ENCODE results near the gene BLMH. TPM values are rescaled to one million over a fixed set of nuclear protein-coding genes. Genes with fewer than 3 reads are reported as not detected.

The BLMH gene
- total RNA-seq, 2 donors from 2014 or later = 84.7 to 92.0 TPM

DNA sequence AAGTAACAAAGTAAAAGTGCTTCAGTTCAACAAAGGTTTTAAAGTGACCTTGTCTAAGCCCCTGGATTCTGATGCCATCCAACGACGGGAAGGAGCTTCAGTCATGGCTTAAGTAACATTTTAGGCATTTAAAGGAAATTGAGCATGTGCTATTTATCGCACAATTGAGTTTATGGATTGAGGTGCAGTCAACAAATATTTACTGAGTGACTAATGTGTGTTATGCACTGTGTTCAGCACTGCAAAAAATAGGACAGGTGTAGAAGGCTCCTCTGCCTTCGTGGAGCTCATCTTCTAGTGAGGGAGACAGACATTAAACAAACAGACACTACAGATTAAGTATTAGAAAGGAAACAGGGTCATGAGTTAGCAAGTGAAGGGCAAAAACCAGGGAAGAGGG lies 29.6 kb upstream of the BLMH start:
- Histone ChIP-seq H3K4me1 (ENCODE audit: control insufficient read depth, insufficient read depth, low read length) (no peaks in the 10 kb centered on the region), H3K36me3 (ENCODE audit: control insufficient read depth, insufficient read depth, low read length) (no peaks in the 10 kb centered on the region), H3K9ac (ENCODE audit: extremely low read depth, low read length, poor library complexity, severe bottlenecking) (no peak overlapping the region), H3K9me3 (ENCODE audit: control insufficient read depth, low read length) (no peaks in the 10 kb centered on the region), H3K4me3 (ENCODE audit: low read length) (no peak overlapping the region), H3K27me3 (ENCODE audit: control insufficient read depth, insufficient read depth, low read length, poor library complexity, severe bottlenecking) (no peaks in the 10 kb centered on the region), H3K27ac (ENCODE audit: low read depth, low read length) (no peak overlapping the region)
- H3K4me3 Mint-ChIP-seq = no peak overlapping the region
- DNase-seq = no peak
- WGBS, 2 experiments (ENCODE audit: insufficient coverage in 1 of 2, insufficient read length in 1 of 2) = 91 to 95% methylated on average over 3 of the region's 4 CpGs
- no peak overlapping the region for H3K27ac Mint-ChIP-seq
- no peak for TF ChIP-seq CTCF (conservative IDR thresholded peaks at IDR 0.05)
- no peaks in the 10 kb centered on the region for H3K4me1 Mint-ChIP-seq
- H3K36me3 Mint-ChIP-seq (ENCODE audit: low read depth) = no peaks in the 10 kb centered on the region
- no peaks in the 10 kb centered on the region for H3K9me3 Mint-ChIP-seq
- no peaks in the 10 kb centered on the region for H3K27me3 Mint-ChIP-seq (ENCODE audit: insufficient read depth)

GRCh38 chr17:30318155-30318554 lies 26.4 kb upstream of the BLMH start:
- WGBS, 2 experiments (ENCODE audit: insufficient coverage in 1 of 2, insufficient read length in 1 of 2) = 87 to 100% methylated on average over 2 to 3 of the region's 3 CpGs

GRCh38 chr17:30316736-30317135 lies 25.0 kb upstream of the BLMH start:
- no peaks in the 10 kb centered on the region for H3K27me3 ChIP-seq (ENCODE audit: control insufficient read depth, insufficient read depth, low read length, poor library complexity, severe bottlenecking)
- TF ChIP-seq CTCF (conservative IDR thresholded peaks at IDR 0.05) = no peak
- H3K4me3 ChIP-seq (ENCODE audit: low read length) = no peak overlapping the region
- no peak overlapping the region for H3K9ac ChIP-seq (ENCODE audit: extremely low read depth, low read length, poor library complexity, severe bottlenecking)
- H3K9me3 Mint-ChIP-seq = no peaks in the 10 kb centered on the region
- no peaks in the 10 kb centered on the region for H3K36me3 Mint-ChIP-seq (ENCODE audit: low read depth)
- H3K27ac ChIP-seq (ENCODE audit: low read depth, low read length) = no peak overlapping the region
- DNase-seq = no peak
- no peak overlapping the region for H3K27ac Mint-ChIP-seq
- H3K4me1 ChIP-seq (ENCODE audit: control insufficient read depth, insufficient read depth, low read length) = no peaks in the 10 kb centered on the region
- H3K4me1 Mint-ChIP-seq = peaks cover 3% of the 10 kb centered on the region
- no peak overlapping the region for H3K4me3 Mint-ChIP-seq
- no peaks in the 10 kb centered on the region for H3K9me3 ChIP-seq (ENCODE audit: control insufficient read depth, low read length)
- H3K27me3 Mint-ChIP-seq (ENCODE audit: insufficient read depth) = no peaks in the 10 kb centered on the region
- 79% methylated on average over 1 of the region's 1 CpG; no CpG with 5 or more reads in 1 of the 2 experiments for WGBS, 2 experiments (ENCODE audit: insufficient coverage in 1 of 2, insufficient read length in 1 of 2)
- H3K36me3 ChIP-seq (ENCODE audit: control insufficient read depth, insufficient read depth, low read length) = no peaks in the 10 kb centered on the region

More at GRCh38 chr17:30318155-30318554, 26.4 kb upstream of the BLMH start:
- H3K4me1 ChIP-seq (ENCODE audit: control insufficient read depth, insufficient read depth, low read length) = no peaks in the 10 kb centered on the region
- no peak for TF ChIP-seq CTCF (conservative IDR thresholded peaks at IDR 0.05)
- Mint-ChIP-seq H3K27me3 (ENCODE audit: insufficient read depth) (no peaks in the 10 kb centered on the region), H3K4me1 (no peaks in the 10 kb centered on the region), H3K36me3 (ENCODE audit: low read depth) (no peaks in the 10 kb centered on the region), H3K27ac (no peak overlapping the region), H3K4me3 (no peak overlapping the region), H3K9me3 (no peaks in the 10 kb centered on the region)
- no peaks in the 10 kb centered on the region for H3K36me3 ChIP-seq (ENCODE audit: control insufficient read depth, insufficient read depth, low read length)
- no peaks in the 10 kb centered on the region for H3K9me3 ChIP-seq (ENCODE audit: control insufficient read depth, low read length)
- H3K27ac ChIP-seq (ENCODE audit: low read depth, low read length) = no peak overlapping the region
- H3K9ac ChIP-seq (ENCODE audit: extremely low read depth, low read length, poor library complexity, severe bottlenecking) = no peak overlapping the region
- no peak for DNase-seq
- no peak overlapping the region for H3K4me3 ChIP-seq (ENCODE audit: low read length)
- H3K27me3 ChIP-seq (ENCODE audit: control insufficient read depth, insufficient read depth, low read length, poor library complexity, severe bottlenecking) = no peaks in the 10 kb centered on the region

Data from endodermal cell (in vitro differentiated cells).